A549 (cell line): ENCODE results near the gene RBM44. TPM values are rescaled to one million over a fixed set of nuclear protein-coding genes. Genes with fewer than 3 reads are reported as not detected.

Experiments
- ATAC-seq, 2 experiments: fragments of 200-7000 bp in 1 of 2; fragments of >200 bp in 1 of 2; cut with Nextera tagmentation in 1 of 2; cut with Tn5 transposase in 1 of 2; 3 replicates each; pipeline versions ENCODE4 v1.8.0 to v1.9.1; 2018 to 2020; ENCODE audit warnings: mild to moderate bottlenecking in 1 of 2, moderate library complexity in 1 of 2
- CTCF ChIA-PET: fragments of 300-600 bp; sonication (Branson Sonifier 250); formaldehyde crosslinking; extraction: SDS; loops from one replicate; lab custom pipeline; 2021; ENCODE audit warnings: antibody characterized with exemption, inconsistent platforms; lab: Yijun Ruan, JAX
- POLR2A ChIA-PET: fragments of 350-600 bp; formaldehyde crosslinking; extraction: SDS; loops from one replicate; lab custom pipeline; 2021; ENCODE audit warnings: antibody characterized with exemption, inconsistent platforms; lab: Yijun Ruan, JAX
- DNase-seq, 2 experiments: peaks; one replicate each; pipeline versions ENCODE4 v3.0.0 to v3.0.0-alpha.2; 2011 to 2016; ENCODE audit warnings: low read depth in 1 of 2, low spot score in 1 of 2
- FAIRE-seq: peaks from 2 replicates; lab custom pipeline; 2011; peaks lifted over from hg19 to GRCh38; lab: Jason Lieb, UNC
- H3K27ac ChIP-seq, 2 experiments: fragments of >200 bp; sonication (Bioruptor Twin); formaldehyde crosslinking; 3 replicates each; pipeline ENCODE4 v1.5.1; 2016 to 2017
- H3K4me1 ChIP-seq: fragments of >200 bp; sonication (Bioruptor Twin); formaldehyde crosslinking; 3 replicates; pipeline ENCODE4 v1.6.1; 2016
- H3K4me2 ChIP-seq: fragments of >200 bp; sonication (Bioruptor Twin); formaldehyde crosslinking; 3 replicates; pipeline ENCODE4 v1.6.1; 2016
- H3K4me3 ChIP-seq: fragments of >200 bp; sonication (Bioruptor Twin); formaldehyde crosslinking; 3 replicates; pipeline ENCODE4 v1.5.1; 2016
- H3K9me3 ChIP-seq: fragments of >200 bp; sonication (Bioruptor Twin); formaldehyde crosslinking; 3 replicates; pipeline ENCODE4 v1.6.1; 2016
- CBX8 ChIP-seq: fragments of 200-600 bp; sonication (generic); IDR thresholded peaks from 2 replicates; pipeline ENCODE4 v1.6.1; 2016
- CHD2 ChIP-seq: fragments of 150-350 bp; IDR thresholded peaks from 2 replicates; pipeline ENCODE4 v1.6.1; 2014; ENCODE audit warnings: low read length; ENCODE audit not compliant: partially characterized antibody
- CHD4 ChIP-seq: fragments of 200-600 bp; sonication (generic); IDR thresholded peaks from 2 replicates; pipeline ENCODE4 v1.6.1; 2016; ENCODE audit warnings: antibody characterized with exemption, mild to moderate bottlenecking, borderline replicate concordance
- FOSB ChIP-seq: fragments of 250-450 bp; sonication (Bioruptor Pico); IDR thresholded peaks from 2 replicates; pipeline ENCODE4 v1.5.0; 2020; ENCODE audit warnings: mild to moderate bottlenecking, moderate library complexity
- FOXS1 ChIP-seq: fragments of 250-450 bp; sonication (Bioruptor Pico); IDR thresholded peaks from 2 replicates; pipeline ENCODE4 v1.5.0; 2020; ENCODE audit warnings: mild to moderate bottlenecking, moderate library complexity
- GATA3 ChIP-seq: IDR thresholded peaks from 2 replicates; pipeline ENCODE4 v1.6.1; 2012; ENCODE audit warnings: borderline replicate concordance
- HDAC2 ChIP-seq: fragments of 200-600 bp; sonication (generic); IDR thresholded peaks from 2 replicates; pipeline ENCODE4 v1.6.1; 2016
- JUN ChIP-seq, 2 experiments: fragments of >200 bp; sonication (Bioruptor Twin); formaldehyde crosslinking; IDR thresholded peaks; 2 replicates in 1 of 2; 3 replicates in 1 of 2; pipeline ENCODE4 v1.6.1; 2016 to 2017
- KDM5A ChIP-seq: fragments of 200-600 bp; sonication (generic); IDR thresholded peaks from 2 replicates; pipeline ENCODE4 v1.6.1; 2016; ENCODE audit warnings: antibody characterized with exemption, mild to moderate bottlenecking
- MAFK ChIP-seq: fragments of 450-650 bp; IDR thresholded peaks from 2 replicates; pipeline ENCODE4 v1.6.1; 2014; ENCODE audit not compliant: partially characterized antibody
- MYC ChIP-seq: IDR thresholded peaks from 2 replicates; pipeline ENCODE4 v1.6.1; 2012; ENCODE audit warnings: mild to moderate bottlenecking, inconsistent platforms, low read length, improper control_type of control experiment, borderline replicate concordance
- NFE2L2 ChIP-seq: fragments of 150-350 bp; conservative IDR thresholded peaks from 2 replicates; pipeline ENCODE4 v1.6.1; 2014; ENCODE audit warnings: low read length
- POLR2A ChIP-seq: IDR thresholded peaks from 2 replicates; pipeline ENCODE4 v1.6.1; 2012; ENCODE audit warnings: mild to moderate bottlenecking, low read length
- RNF2 ChIP-seq: fragments of 200-600 bp; sonication (generic); IDR thresholded peaks from 2 replicates; pipeline ENCODE4 v1.6.1; 2016; ENCODE audit warnings: low read depth, mild to moderate bottlenecking, antibody characterized with exemption, moderate library complexity, borderline replicate concordance
- TFCP2L1 ChIP-seq: fragments of 250-450 bp; sonication (Bioruptor Pico); IDR thresholded peaks from 2 replicates; pipeline ENCODE4 v1.5.0; 2021; ENCODE audit warnings: mild to moderate bottlenecking
- ZFP36 ChIP-seq: fragments of 450-650 bp; IDR thresholded peaks from 2 replicates; pipeline ENCODE4 v1.6.1; 2014; ENCODE audit warnings: borderline replicate concordance; ENCODE audit not compliant: partially characterized antibody
- WGBS: methylation state at CpG from one replicate; pipeline ENCODE4 v1.1.6; 2017; ENCODE audit errors: missing lambda C conversion rate; 5-methylcytosine and 5-hydroxymethylcytosine counted together
- polyA plus RNA-seq, 4 experiments: library from polyadenylated mRNA; depleted of rRNA in 3 of 4; stranded (reverse); fragments of >200 nt; fragmentation: RNase III in 1 of 4; extraction: RNeasy Plus Mini Kit Qiagen cat#74134 plus additional on column Dnase treatment in 1 of 4; gene quantifications; 2 replicates in 3 of 4; 3 replicates in 1 of 4; pipeline ENCODE4 v1.2.3, GENCODE V29; 2011 to 2017
- TF ChIP-seq, protein P1 (sequence below): fragments of 450-650 bp; IDR thresholded peaks from 2 replicates; pipeline ENCODE4 v1.6.1; 2014; ENCODE audit warnings: antibody characterized with exemption
- TF ChIP-seq, protein P2 (sequence below): IDR thresholded peaks from 2 replicates; pipeline ENCODE4 v1.6.1; 2012
- TF ChIP-seq, protein P3 (sequence below): IDR thresholded peaks from 2 replicates; pipeline ENCODE4 v1.6.1; 2012; ENCODE audit warnings: low read depth, borderline replicate concordance
- TF ChIP-seq, protein P4 (sequence below): fragments of 200-600 bp; sonication (generic); IDR thresholded peaks from 2 replicates; pipeline ENCODE4 v1.6.1; 2016; ENCODE audit warnings: antibody characterized with exemption, mild to moderate bottlenecking, moderate library complexity
- TF ChIP-seq, protein P5 (sequence below): IDR thresholded peaks from 2 replicates; pipeline ENCODE4 v1.6.1; 2012

RBM44 gene
- polyA plus RNA-seq, 2 of the 4 experiments (the other 2 are of a cell fraction), result 0.30 to 0.87 TPM

DNA sequence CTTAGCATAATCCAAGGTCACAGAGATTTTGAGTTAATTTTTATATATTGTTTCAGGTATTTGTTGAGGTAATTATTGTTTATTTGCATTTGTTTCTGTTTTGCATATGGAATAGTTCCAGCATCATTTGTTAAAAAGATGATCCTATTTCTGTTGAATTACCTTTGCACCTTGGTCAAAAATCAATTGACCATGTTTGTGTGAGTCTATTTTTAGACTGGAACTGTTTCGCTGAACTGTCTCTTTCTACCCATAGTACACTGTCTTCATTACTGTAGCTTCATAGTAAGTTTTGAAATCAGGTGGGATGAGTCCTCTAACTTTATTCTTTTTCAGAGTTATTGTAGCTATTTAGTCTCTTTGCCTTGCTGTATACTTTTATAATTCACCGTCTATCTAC is 31.9 kb downstream of the RBM44 start:
- Histone ChIP-seq H3K4me3 (no peak overlapping the region), H3K4me2 (no peak overlapping the region), H3K9me3 (no peaks in the 10 kb centered on the region), H3K27ac (no peak overlapping the region)
- DNase-seq (no peak), ATAC-seq (no peak)
- POLR2A ChIA-PET, result no interaction called here
- CTCF ChIA-PET, result interaction anchor here (1.2 kb wide), 1 partner anchor 12 kb away, joined by 3 read pairs; no protein-coding TSS in a partner anchor
- TF ChIP-seq CHD4 (no peak), CBX8 (no peak), CHD2 (no peak), POLR2A (no peak), MYC (no peak), GATA3 (no peak)
- TF ChIP-seq, all 56 proteins: peak for 0
- no peaks in the 10 kb centered on the region for H3K4me1 ChIP-seq
- FAIRE-seq, result no peak
- 84% methylated on average over 2 of the region's 2 CpGs for WGBS

DNA sequence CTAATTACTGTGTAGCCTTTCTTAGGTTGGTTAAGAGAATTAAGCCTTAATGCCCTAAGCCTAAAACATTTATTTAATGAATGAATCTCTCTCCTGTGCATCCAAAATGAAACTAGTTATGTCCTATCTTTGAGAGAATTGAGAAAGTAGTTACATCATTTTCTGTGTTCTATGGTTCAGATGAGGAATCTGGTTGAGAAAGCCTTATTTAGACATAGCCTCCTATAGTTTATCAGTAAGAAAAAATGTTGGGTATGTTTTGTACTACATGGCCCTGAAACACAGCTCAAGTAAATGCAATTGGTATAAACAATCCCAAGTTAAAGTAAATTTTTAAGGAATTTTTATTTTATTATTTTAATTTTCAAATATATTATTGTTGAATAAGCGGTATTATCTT is 35.0 kb downstream of the RBM44 start:
- DNase-seq (no peak), FAIRE-seq (no peak), ATAC-seq (no peak)
- H3K4me3 ChIP-seq, result no peak overlapping the region
- no peak overlapping the region for H3K27ac ChIP-seq
- ChIA-PET CTCF (no interaction called here), POLR2A (no interaction called here)
- H3K4me1 ChIP-seq, result no peaks in the 10 kb centered on the region
- H3K9me3 ChIP-seq, result 0 out of 3 replicates have a peak, but pooled peaks cover 7% of the 10 kb centered on the region
- no peak overlapping the region for H3K4me2 ChIP-seq
- WGBS, result 84% methylated on average over 1 of the region's 1 CpG
- TF ChIP-seq HDAC2, result no peak
- TF ChIP-seq, protein P1, sequence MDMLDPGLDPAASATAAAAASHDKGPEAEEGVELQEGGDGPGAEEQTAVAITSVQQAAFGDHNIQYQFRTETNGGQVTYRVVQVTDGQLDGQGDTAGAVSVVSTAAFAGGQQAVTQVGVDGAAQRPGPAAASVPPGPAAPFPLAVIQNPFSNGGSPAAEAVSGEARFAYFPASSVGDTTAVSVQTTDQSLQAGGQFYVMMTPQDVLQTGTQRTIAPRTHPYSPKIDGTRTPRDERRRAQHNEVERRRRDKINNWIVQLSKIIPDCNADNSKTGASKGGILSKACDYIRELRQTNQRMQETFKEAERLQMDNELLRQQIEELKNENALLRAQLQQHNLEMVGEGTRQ, result no peak
- TF ChIP-seq, protein P2, sequence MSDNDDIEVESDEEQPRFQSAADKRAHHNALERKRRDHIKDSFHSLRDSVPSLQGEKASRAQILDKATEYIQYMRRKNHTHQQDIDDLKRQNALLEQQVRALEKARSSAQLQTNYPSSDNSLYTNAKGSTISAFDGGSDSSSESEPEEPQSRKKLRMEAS, result no peak
- TF ChIP-seq, protein P3, sequence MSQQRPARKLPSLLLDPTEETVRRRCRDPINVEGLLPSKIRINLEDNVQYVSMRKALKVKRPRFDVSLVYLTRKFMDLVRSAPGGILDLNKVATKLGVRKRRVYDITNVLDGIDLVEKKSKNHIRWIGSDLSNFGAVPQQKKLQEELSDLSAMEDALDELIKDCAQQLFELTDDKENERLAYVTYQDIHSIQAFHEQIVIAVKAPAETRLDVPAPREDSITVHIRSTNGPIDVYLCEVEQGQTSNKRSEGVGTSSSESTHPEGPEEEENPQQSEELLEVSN, result no peak
- TF ChIP-seq MYC, result no peak
- no peak for TF ChIP-seq KDM5A
- TF ChIP-seq NFE2L2, result no peak
- TF ChIP-seq RNF2, result no peak
- TF ChIP-seq JUN (IDR thresholded peaks at IDR 0.05), result no peak
- TF ChIP-seq FOXS1 (CRISPR knock-in tag), result no peak
- TF ChIP-seq, protein P4, sequence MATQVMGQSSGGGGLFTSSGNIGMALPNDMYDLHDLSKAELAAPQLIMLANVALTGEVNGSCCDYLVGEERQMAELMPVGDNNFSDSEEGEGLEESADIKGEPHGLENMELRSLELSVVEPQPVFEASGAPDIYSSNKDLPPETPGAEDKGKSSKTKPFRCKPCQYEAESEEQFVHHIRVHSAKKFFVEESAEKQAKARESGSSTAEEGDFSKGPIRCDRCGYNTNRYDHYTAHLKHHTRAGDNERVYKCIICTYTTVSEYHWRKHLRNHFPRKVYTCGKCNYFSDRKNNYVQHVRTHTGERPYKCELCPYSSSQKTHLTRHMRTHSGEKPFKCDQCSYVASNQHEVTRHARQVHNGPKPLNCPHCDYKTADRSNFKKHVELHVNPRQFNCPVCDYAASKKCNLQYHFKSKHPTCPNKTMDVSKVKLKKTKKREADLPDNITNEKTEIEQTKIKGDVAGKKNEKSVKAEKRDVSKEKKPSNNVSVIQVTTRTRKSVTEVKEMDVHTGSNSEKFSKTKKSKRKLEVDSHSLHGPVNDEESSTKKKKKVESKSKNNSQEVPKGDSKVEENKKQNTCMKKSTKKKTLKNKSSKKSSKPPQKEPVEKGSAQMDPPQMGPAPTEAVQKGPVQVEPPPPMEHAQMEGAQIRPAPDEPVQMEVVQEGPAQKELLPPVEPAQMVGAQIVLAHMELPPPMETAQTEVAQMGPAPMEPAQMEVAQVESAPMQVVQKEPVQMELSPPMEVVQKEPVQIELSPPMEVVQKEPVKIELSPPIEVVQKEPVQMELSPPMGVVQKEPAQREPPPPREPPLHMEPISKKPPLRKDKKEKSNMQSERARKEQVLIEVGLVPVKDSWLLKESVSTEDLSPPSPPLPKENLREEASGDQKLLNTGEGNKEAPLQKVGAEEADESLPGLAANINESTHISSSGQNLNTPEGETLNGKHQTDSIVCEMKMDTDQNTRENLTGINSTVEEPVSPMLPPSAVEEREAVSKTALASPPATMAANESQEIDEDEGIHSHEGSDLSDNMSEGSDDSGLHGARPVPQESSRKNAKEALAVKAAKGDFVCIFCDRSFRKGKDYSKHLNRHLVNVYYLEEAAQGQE, result no peak
- TF ChIP-seq, protein P5, sequence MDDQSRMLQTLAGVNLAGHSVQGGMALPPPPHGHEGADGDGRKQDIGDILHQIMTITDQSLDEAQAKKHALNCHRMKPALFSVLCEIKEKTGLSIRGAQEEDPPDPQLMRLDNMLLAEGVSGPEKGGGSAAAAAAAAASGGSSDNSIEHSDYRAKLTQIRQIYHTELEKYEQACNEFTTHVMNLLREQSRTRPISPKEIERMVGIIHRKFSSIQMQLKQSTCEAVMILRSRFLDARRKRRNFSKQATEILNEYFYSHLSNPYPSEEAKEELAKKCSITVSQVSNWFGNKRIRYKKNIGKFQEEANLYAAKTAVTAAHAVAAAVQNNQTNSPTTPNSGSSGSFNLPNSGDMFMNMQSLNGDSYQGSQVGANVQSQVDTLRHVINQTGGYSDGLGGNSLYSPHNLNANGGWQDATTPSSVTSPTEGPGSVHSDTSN, result no peak

DNA sequence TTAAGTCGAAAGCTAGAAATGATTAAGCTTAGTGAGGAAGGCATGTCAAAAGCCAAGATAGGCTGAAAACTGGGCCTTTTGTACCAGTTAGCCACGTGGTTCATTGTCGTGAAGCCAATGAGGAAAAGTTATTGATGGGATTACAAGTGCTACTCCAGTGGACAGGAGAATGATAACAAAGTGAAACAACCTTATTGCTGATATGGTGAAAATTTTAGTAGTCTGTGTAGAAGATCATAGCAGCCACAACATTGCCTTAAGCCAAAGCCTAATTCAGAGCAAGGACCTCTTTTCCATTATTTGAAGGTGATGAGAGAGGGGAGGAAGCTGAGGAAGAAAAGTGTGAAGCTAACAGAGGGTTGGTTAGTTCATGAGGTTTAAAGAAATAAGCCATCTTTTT is 36.8 kb downstream of the RBM44 start:
- Histone ChIP-seq H3K4me2 (no peak overlapping the region), H3K4me3 (no peak overlapping the region), H3K4me1 (no peaks in the 10 kb centered on the region), H3K9me3 (0 out of 3 replicates have a peak, but pooled peaks cover 7% of the 10 kb centered on the region), H3K27ac (no peak overlapping the region)
- ATAC-seq (no peak), DNase-seq (no peak), FAIRE-seq (no peak)
- ChIA-PET POLR2A (no interaction called here), CTCF (interaction anchor here (0.6 kb wide), 1 partner anchor 162 kb away, joined by 6 read pairs; no protein-coding TSS in a partner anchor)
- TF ChIP-seq GATA3 (no peak), MAFK (peak; percentile 58), TFCP2L1 (no peak), FOSB (CRISPR knock-in tag) (no peak), ZFP36 (no peak), JUN (IDR thresholded peaks at IDR 0.05) (no peak)
- TF ChIP-seq, protein P5, result no peak
- TF ChIP-seq, protein P2, result no peak
- TF ChIP-seq, all 56 proteins: peak for 1
- 54% methylated on average over 3 of the region's 3 CpGs for WGBS
